GM23248 (cell line): Measurements from ENCODE around the gene THOC6.

Source experiments
- EZH2 ChIP-seq: fragments of 200-600 bp; sonication (generic); IDR thresholded peaks from 2 replicates; pipeline ENCODE4 v1.6.1; 2018; ENCODE audit warnings: antibody characterized with exemption, mild to moderate bottlenecking; ENCODE audit not compliant: insufficient read depth, poor library complexity, severe bottlenecking
- EZH2phosphoT487 ChIP-seq: fragments of 200-600 bp; sonication (generic); IDR thresholded peaks from 2 replicates; pipeline ENCODE4 v1.6.1; 2018; ENCODE audit warnings: antibody characterized with exemption, moderate library complexity, mild to moderate bottlenecking, low read depth; ENCODE audit not compliant: insufficient read depth

- no peak for TF ChIP-seq EZH2
- TF ChIP-seq EZH2phosphoT487 = no peak
Observed at GRCh38 chr16:2996298-2996697, 27.5 kb upstream of the THOC6 start.
